Right ventricle myocardium inferior (tissue), 1 donor: ENCODE data around the gene GPR33. TPM values are rescaled to one million over a fixed set of nuclear protein-coding genes. Genes with fewer than 3 reads are reported as not detected.

Source experiments
- total RNA-seq: library from RNA; stranded (reverse); fragmentation: NEBNext Ultra II Directional; extraction: Animal tissue kit (Norgen Biotek cat#: 25700); gene quantifications from one replicate; pipeline ENCODE4 v1.2.1, GENCODE V29; 2021
- donor health status: DM: no; HTN: yes; CAD: no; lungs with severe emphysema.

Gene GPR33
- total RNA-seq, 1 donor from 2014 or later = not detected

Other genes with a start within 250 kb of the GPR33 start
- gene HEATR5A, start 67.5 kb downstream of the GPR33 start, total RNA-seq = 48.1 TPM
- 7.0 TPM for gene DTD2, start 30.5 kb downstream of the GPR33 start, total RNA-seq
- 28.6 TPM for gene NUBPL, start 73.4 kb upstream of the GPR33 start, total RNA-seq